Adipocyte (in vitro differentiated cells): ENCODE results near the gene PEX10.
"Not testable (repeated sequence)": the region's sequence is repeated elsewhere in the genome, so short reads cannot be mapped to it uniquely, and the experiment has no call there.

Source experiments
- DNase-seq: peaks from one replicate; pipeline ENCODE4 v3.0.0-alpha.2; 2015; ENCODE audit warnings: low read depth
- H3K27me3 ChIP-seq: replicated peaks from 2 replicates; pipeline ENCODE4 v1.7.0; 2013; ENCODE audit warnings: mild to moderate bottlenecking, low read length, moderate library complexity; ENCODE audit not compliant: control insufficient read depth, insufficient read depth
- H3K36me3 ChIP-seq: 2 replicates; pipeline ENCODE4 v1.7.0; 2013; ENCODE audit warnings: low read length, mild to moderate bottlenecking, moderate library complexity; ENCODE audit not compliant: control insufficient read depth, insufficient read depth, severe bottlenecking
- H3K4me1 ChIP-seq: 2 replicates; pipeline ENCODE4 v1.7.0; 2013; ENCODE audit warnings: mild to moderate bottlenecking, low read length, moderate library complexity; ENCODE audit not compliant: control insufficient read depth, insufficient read depth
- H3K4me3 ChIP-seq: 2 replicates; pipeline ENCODE4 v1.7.0; 2013; ENCODE audit warnings: mild to moderate bottlenecking, low read length, moderate library complexity
- H3K9ac ChIP-seq: 2 replicates; pipeline ENCODE4 v1.7.0; 2013; ENCODE audit warnings: mild to moderate bottlenecking, low read length, moderate library complexity
- H3K9me3 ChIP-seq: 2 replicates; pipeline ENCODE4 v1.7.0; 2013; ENCODE audit warnings: mild to moderate bottlenecking, low read length, moderate library complexity; ENCODE audit not compliant: control insufficient read depth

Gene PEX10

GRCh38 chr1:2412395-2412772, at the start of gene PEX10:
TSS of gene PEX10 (minus strand) at chr1:2412564. CDS start at chr1:2412502, 62 bp downstream.
- DNase-seq = peak; percentile 99
- H3K27me3 ChIP-seq = peaks cover 16% of the 10 kb centered on the region

DNA sequence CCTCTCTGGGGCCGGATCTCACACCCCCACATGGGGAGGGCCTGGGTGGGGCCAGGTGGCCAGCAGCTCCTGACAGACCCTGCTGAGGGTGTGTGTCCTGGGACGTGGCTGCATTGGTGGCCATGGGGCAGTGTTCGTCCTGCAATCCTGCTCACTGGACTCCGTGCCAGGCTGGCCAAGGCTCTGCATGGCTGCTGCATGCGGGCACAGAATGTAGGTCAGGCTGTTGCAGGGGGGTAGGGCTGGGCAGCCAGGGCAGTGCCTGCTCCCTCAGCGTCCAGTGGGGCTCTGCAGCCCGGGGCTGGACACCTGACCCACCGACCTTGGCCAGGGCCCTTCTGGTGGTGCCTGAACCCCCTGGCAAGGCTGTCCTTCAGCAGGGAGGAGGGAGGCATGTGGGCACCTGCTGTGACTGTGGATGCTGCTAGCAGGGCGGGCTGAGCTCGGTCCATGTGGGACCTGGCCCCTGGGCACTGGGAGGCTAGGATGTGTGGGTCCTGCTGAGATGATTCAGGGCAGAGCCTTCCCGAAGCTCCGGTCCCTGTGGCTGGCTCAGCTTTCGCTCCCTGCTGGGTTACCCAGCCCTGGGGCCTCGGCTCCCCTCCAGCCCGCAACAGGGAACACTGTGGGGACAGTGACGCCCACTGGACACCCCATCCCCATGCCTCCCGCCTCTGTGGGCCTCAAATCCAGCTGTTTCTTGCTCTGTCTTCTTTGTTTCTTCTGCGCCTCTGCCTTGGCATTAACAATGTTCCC, 48.8 kb upstream of the PEX10 start:
- Histone ChIP-seq H3K27me3 (peaks cover 44% of the 10 kb centered on the region), H3K9me3 (no peaks in the 10 kb centered on the region), H3K9ac (no peak overlapping the region), H3K4me3 (no peak overlapping the region), H3K36me3 (no peaks in the 10 kb centered on the region), H3K4me1 (peaks cover 30% of the 10 kb centered on the region)
- no peak for DNase-seq

More at GRCh38 chr1:2412395-2412772, at the start of gene PEX10:
- Histone ChIP-seq H3K4me1 (peaks cover 9% of the 10 kb centered on the region), H3K9ac (peak within 1 kb of the TSS; percentile 97), H3K9me3 (no peaks in the 10 kb centered on the region), H3K36me3 (peaks cover 14% of the 10 kb centered on the region), H3K4me3 (peak within 1 kb of the TSS; percentile 94)

DNA sequence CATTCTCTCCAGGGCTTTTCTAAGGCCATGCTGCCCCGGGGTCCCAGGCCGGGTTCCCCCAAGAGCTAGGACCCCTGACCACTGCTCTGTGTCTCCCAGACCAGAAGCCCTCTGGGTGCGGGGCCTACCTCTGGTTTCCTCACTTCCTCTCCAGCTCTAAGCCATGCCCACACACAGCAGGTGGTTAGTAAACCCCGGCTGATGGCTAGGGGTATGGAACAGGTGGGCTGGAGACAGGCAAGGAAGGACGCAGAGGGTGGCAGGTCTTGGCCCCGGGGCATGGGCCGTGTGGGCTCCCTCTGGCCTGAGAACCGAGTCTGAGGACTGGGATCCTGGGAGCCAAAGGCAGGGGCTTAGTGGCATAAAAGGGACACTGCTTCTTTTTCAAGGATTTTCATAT, 47.8 kb upstream of the PEX10 start:
- Histone ChIP-seq H3K4me3 (no peak overlapping the region), H3K9ac (no peak overlapping the region), H3K36me3 (no peaks in the 10 kb centered on the region), H3K27me3 (peaks cover 35% of the 10 kb centered on the region), H3K4me1 (peaks cover 30% of the 10 kb centered on the region), H3K9me3 (no peaks in the 10 kb centered on the region)
- no peak for DNase-seq

GRCh38 chr1:2459757-2460156, 47.4 kb upstream of the PEX10 start:
- DNase-seq = no peak
- Histone ChIP-seq H3K4me3 (no peak overlapping the region), H3K27me3 (peaks cover 30% of the 10 kb centered on the region), H3K4me1 (peaks cover 30% of the 10 kb centered on the region), H3K9me3 (no peaks in the 10 kb centered on the region), H3K36me3 (no peaks in the 10 kb centered on the region), H3K9ac (peak overlapping the region; percentile 20)

- H3K4me1 ChIP-seq = peaks cover 30% of the 10 kb centered on the region
- not testable (repeated sequence) for DNase-seq
- peaks cover 25% of the 10 kb centered on the region for H3K27me3 ChIP-seq
These were observed 46.9 kb upstream of the PEX10 start for GRCh38 chr1:2459102-2459753.

GRCh38 chr1:2458687-2459086, 46.3 kb upstream of the PEX10 start:
- H3K4me1 ChIP-seq = peaks cover 27% of the 10 kb centered on the region
- H3K36me3 ChIP-seq = no peaks in the 10 kb centered on the region
- H3K9ac ChIP-seq = no peak overlapping the region
- peaks cover 20% of the 10 kb centered on the region for H3K27me3 ChIP-seq
- H3K9me3 ChIP-seq = no peaks in the 10 kb centered on the region
- no peak for DNase-seq
- no peak overlapping the region for H3K4me3 ChIP-seq

More at GRCh38 chr1:2459102-2459753, 46.9 kb upstream of the PEX10 start:
- H3K4me3 ChIP-seq, H3K36me3 ChIP-seq, H3K9me3 ChIP-seq: not testable (repeated sequence)
- peak overlapping the region; percentile 20 for H3K9ac ChIP-seq

GRCh38 chr1:2457444-2457843, 45.1 kb upstream of the PEX10 start:
- peaks cover 7% of the 10 kb centered on the region for H3K27me3 ChIP-seq
- H3K9ac ChIP-seq = no peak overlapping the region
- DNase-seq = no peak
- no peaks in the 10 kb centered on the region for H3K9me3 ChIP-seq
- peaks cover 27% of the 10 kb centered on the region for H3K4me1 ChIP-seq
- H3K4me3 ChIP-seq = no peak overlapping the region
- no peaks in the 10 kb centered on the region for H3K36me3 ChIP-seq

DNA sequence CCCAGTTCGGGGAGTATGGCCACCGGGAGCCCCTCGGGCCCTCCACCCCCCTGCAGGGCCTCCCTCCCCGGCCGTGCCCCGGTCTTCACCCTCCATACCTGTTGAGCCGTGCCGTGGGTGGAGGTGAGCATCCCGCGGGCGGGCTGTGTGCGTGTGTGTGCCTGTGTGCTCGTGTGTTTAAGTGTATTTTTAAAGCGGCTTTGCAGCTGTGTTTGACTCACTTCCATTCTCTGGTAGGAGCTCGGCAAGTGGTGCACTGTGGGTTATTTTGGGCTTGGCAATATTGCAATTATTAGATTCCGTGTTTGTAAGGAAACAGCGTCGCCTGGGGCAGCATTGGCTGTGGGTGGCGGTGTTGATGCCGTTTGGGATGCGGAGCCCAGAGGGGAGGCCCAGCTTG, 43.4 kb upstream of the PEX10 start:
- no peaks in the 10 kb centered on the region for H3K27me3 ChIP-seq
- DNase-seq = no peak
- peaks cover 29% of the 10 kb centered on the region for H3K4me1 ChIP-seq

DNA sequence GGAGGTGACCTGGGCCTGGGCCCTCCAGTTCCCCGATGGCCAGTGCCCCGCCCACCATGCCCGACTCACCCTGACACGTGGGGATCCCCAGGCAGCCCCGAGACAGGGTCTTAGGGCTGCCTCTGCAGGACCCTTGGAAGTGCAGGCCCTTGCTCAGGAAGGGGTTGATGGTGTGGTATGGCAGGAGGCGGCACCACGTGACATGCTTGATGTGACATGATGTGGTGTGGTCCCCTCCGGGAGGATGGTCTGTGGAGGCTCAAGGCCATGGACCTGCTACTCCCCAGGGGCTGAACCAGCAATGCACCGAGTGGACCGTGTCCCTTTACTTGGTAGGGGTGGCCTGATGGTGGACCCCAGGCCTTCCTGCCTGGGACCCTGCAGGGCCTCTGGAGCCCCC, 41.9 kb upstream of the PEX10 start:
- DNase-seq = no peak
- Histone ChIP-seq H3K4me1 (peaks cover 14% of the 10 kb centered on the region), H3K27me3 (no peaks in the 10 kb centered on the region), H3K9ac (no peak overlapping the region), H3K4me3 (no peak overlapping the region), H3K9me3 (no peaks in the 10 kb centered on the region), H3K36me3 (no peaks in the 10 kb centered on the region)

More for the DNA sequence above, 43.4 kb upstream of the PEX10 start:
- no peaks in the 10 kb centered on the region for H3K36me3 ChIP-seq
- H3K9me3 ChIP-seq = no peaks in the 10 kb centered on the region
- H3K4me3 ChIP-seq = no peak overlapping the region
- no peak overlapping the region for H3K9ac ChIP-seq

GRCh38 chr1:2452932-2453315, 40.6 kb upstream of the PEX10 start:
- H3K36me3 ChIP-seq = no peaks in the 10 kb centered on the region

GRCh38 chr1:2452201-2452931, 40.0 kb upstream of the PEX10 start:
- no peaks in the 10 kb centered on the region for H3K27me3 ChIP-seq
- peaks cover 4% of the 10 kb centered on the region for H3K4me1 ChIP-seq

More at GRCh38 chr1:2452932-2453315, 40.6 kb upstream of the PEX10 start:
- Histone ChIP-seq H3K27me3 (no peaks in the 10 kb centered on the region), H3K9me3 (no peaks in the 10 kb centered on the region), H3K4me1 (peaks cover 4% of the 10 kb centered on the region), H3K9ac (no peak overlapping the region), H3K4me3 (no peak overlapping the region)
- no peak for DNase-seq

More at GRCh38 chr1:2452201-2452931, 40.0 kb upstream of the PEX10 start:
- H3K9me3 ChIP-seq = no peaks in the 10 kb centered on the region
- no peaks in the 10 kb centered on the region for H3K36me3 ChIP-seq
- no peak for DNase-seq
- H3K9ac ChIP-seq = no peak overlapping the region
- no peak overlapping the region for H3K4me3 ChIP-seq
